Thymus (tissue), 11 donors: Measurements from ENCODE around the gene SARDH. TPM values are rescaled to one million over a fixed set of nuclear protein-coding genes. Genes with fewer than 3 reads are reported as not detected.
"Not testable (repeated sequence)": the region's sequence is repeated elsewhere in the genome, so short reads cannot be mapped to it uniquely, and the experiment has no call there.

ENCODE experiments used
- DNase-seq, 9 donors: peaks; one replicate each; pipeline ENCODE4 v3.0.0-alpha.2; 2013; ENCODE audit warnings: low spot score in 9 of 9, low read depth in 6 of 9, missing footprints in 1 of 9
- H3K27ac ChIP-seq, 2 donors: one replicate each; pipeline ENCODE4 v1.5.1; 2013; ENCODE audit warnings: control low read depth in 1 of 2, low read depth in 1 of 2, low read length in 1 of 2, mild to moderate bottlenecking in 1 of 2, moderate library complexity in 1 of 2
- H3K27me3 ChIP-seq, 2 donors: one replicate each; pipeline ENCODE4 v1.5.1; 2013; ENCODE audit warnings: low read length in 1 of 2; ENCODE audit not compliant: control insufficient read depth in 2 of 2, insufficient read depth in 1 of 2
- H3K36me3 ChIP-seq, 2 donors: one replicate each; pipeline ENCODE4 v1.5.1; 2013; ENCODE audit warnings: low read length in 1 of 2, mild to moderate bottlenecking in 1 of 2, moderate library complexity in 1 of 2; ENCODE audit not compliant: control insufficient read depth in 2 of 2, insufficient read depth in 2 of 2
- H3K4me1 ChIP-seq, 2 donors: one replicate each; pipeline ENCODE4 v1.5.1; 2013; ENCODE audit warnings: low read length in 2 of 2; ENCODE audit not compliant: control insufficient read depth in 2 of 2, insufficient read depth in 2 of 2
- H3K4me3 ChIP-seq, 2 donors: one replicate each; pipeline ENCODE4 v1.5.1; 2013; ENCODE audit warnings: low read length in 2 of 2, control low read depth in 1 of 2, mild to moderate bottlenecking in 1 of 2
- H3K9me3 ChIP-seq, 2 donors: one replicate each; pipeline ENCODE4 v1.5.1; 2013; ENCODE audit warnings: low read length in 1 of 2, mild to moderate bottlenecking in 1 of 2; ENCODE audit not compliant: control insufficient read depth in 2 of 2, insufficient read depth in 1 of 2
- WGBS: extraction: QIAGEN DNeasy Blood & Tissue Kit; methylation state at CpG from one replicate; pipeline ENCODE4 v1.1.7; 2013; 5-methylcytosine and 5-hydroxymethylcytosine counted together
- polyA plus RNA-seq: library from polyadenylated mRNA; stranded (reverse); fragments of 200-250 nt; gene quantifications from one replicate; pipeline ENCODE4 v1.2.3, GENCODE V29; 2013
- total RNA-seq: library from RNA; stranded (reverse); fragments of 120-200 nt; gene quantifications from one replicate; pipeline ENCODE4 v1.2.4, GENCODE V29; 2013
- donor health status: healthy.

The SARDH gene
- total and polyA plus RNA-seq, 2 donors: 5.4 to 13.1 TPM

DNA sequence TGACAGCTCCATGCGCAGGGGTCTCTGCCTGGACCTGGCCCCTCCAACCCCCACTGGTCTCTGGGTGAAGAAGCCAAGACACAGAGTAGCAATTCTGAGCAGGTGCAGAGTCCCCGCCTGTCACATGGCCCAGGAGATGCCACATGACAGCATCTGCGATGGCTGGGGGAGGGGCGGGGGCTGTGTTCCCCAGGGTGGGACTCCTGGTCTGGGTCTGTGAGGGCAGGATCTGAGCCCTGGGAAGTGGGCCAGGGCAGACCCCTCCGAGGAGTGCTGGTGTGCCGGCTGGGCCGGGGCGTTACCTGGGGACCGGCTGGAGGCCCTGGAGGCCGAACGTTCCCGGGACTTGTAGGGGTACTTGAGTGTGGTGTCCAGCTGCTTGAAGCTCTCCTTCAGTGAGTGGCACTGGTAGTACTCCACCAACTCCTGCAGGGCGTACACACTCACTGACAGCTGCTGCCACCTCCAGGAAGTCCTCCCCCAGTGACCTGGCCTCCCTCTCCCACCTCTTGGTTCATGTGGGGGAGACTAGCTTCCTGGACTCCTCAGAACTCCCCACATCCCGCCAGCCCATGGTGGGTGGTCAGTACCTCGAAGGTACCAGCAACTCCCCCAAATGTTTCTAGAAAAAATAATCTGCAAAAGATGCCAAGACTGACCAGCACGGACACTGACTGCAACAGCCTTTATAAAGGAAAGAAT lies 32.1 kb upstream of the SARDH start:
- no peak for DNase-seq
- 94% methylated on average over 16 of the region's 16 CpGs for WGBS

DNA sequence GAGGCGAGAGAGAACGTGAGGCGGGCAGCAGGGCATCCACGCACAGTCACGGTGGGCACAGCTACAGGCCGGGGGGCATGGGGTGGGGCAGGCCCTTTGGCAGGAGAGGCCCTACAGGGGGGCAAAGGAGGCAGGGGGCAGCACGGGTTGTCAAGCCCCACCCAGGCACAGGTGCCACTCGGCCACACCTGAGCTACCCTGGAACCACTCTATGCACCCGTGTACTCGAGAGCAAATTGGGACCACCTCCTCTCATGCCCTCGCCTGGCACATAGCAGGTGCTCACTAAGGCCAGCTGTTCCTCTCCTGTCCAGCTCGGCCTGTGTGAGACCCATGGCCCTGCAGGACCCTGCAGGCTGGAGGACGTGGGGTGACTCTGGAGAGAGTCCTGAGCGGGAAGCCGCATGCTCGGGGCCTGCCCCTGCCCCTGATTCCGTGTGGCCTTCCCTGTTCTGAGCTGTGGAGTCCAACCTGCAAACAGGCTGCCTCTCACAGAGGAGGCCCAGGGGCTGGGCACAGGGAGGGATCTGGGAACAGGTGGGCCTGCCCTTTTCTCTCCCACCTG lies 31.4 kb upstream of the SARDH start:
- Histone ChIP-seq H3K27ac (no peak overlapping the region), H3K9me3 (peaks cover 2 to 14% of the 10 kb centered on the region in 2 donors), H3K27me3 (no peaks in the 10 kb centered on the region), H3K4me3 (no peak overlapping the region), H3K4me1 (peaks cover 0 to 3% of the 10 kb centered on the region in 2 donors), H3K36me3 (peaks cover 6% of the 10 kb centered on the region in 2 donors)
- 95% methylated on average over 17 of the region's 17 CpGs for WGBS
- no peak for DNase-seq

More for the DNA sequence above, 32.1 kb upstream of the SARDH start:
- Histone ChIP-seq H3K27ac (no peak overlapping the region), H3K27me3 (no peaks in the 10 kb centered on the region), H3K36me3 (peaks cover 6 to 8% of the 10 kb centered on the region in 2 donors), H3K4me3 (no peak overlapping the region), H3K9me3 (peaks cover 2 to 14% of the 10 kb centered on the region in 2 donors), H3K4me1 (peaks cover 0 to 3% of the 10 kb centered on the region in 2 donors)

DNA sequence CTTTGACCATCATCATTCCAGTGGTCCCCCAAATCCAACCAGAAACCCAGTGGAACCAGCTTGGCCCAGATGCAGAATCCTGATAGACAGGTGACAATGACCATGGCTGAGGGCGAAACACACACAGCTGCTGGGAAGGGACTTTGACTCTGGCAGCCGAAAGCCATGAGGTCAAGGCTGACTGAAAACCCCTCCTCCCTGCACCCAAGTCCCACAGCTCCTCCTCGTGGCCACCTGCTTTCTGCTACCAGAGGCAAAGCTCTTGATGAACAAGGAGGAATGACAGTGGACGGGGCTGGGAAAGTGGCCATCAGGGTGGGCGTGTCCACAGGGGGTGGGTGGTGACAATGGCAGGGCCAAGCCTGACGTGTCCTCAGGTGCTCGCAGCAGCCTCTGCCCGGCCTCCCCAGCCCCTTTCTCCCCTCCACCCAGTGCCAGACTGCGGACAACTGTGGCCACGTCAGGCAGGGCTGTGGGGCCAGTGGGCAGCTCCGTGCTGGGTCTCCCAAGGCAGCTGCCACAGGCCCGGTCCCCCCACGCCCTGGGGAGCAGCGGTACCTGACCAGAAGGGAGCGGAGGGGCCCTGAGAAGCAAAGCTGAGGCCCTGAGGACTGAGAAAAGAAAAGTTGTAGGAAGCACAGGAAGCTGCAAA lies 30.8 kb upstream of the SARDH start:
- peak in 1 of 9 donors; percentile 20 for DNase-seq
- no peak overlapping the region for H3K4me3 ChIP-seq
- H3K27me3 ChIP-seq: no peaks in the 10 kb centered on the region
- H3K36me3 ChIP-seq: peaks cover 0 to 6% of the 10 kb centered on the region in 2 donors
- H3K9me3 ChIP-seq: peaks cover 0 to 8% of the 10 kb centered on the region in 2 donors
- 90% methylated on average over 15 of the region's 15 CpGs for WGBS
- H3K4me1 ChIP-seq: peaks cover 0 to 3% of the 10 kb centered on the region in 2 donors
- H3K27ac ChIP-seq: no peak overlapping the region

GRCh38 chr9:133768371-133768858 lies 30.3 kb upstream of the SARDH start:
- H3K27ac ChIP-seq: no peak overlapping the region
- H3K9me3 ChIP-seq: peaks cover 0 to 5% of the 10 kb centered on the region in 2 donors
- H3K36me3 ChIP-seq: peaks cover 2 to 6% of the 10 kb centered on the region in 2 donors
- no peak overlapping the region for H3K4me3 ChIP-seq
- no peaks in the 10 kb centered on the region for H3K27me3 ChIP-seq
- peaks cover 0 to 3% of the 10 kb centered on the region in 2 donors for H3K4me1 ChIP-seq
- DNase-seq: no peak
- 98% methylated on average over 17 of the region's 17 CpGs for WGBS

DNA sequence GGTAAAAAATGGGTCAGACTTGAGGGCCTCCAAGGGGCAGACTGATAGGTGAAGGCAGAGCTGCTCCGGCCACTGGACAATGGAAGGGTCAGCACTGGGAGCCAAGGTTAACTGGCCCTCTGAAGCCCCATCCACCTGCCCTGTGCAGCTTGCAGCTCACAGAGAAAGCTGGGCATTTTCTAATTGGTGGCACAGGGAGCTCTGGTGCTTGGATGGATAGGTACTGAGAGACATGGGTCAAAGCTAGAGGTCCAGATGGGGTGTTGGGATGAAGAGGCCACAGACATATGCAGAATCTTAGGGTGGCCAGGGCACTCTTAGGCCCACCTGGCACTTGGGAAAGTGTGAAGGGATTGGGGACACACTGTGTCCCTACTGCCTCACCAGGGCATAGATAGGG lies 29.5 kb upstream of the SARDH start:
- H3K4me3 ChIP-seq: no peak overlapping the region
- no peak for DNase-seq
- peaks cover 2 to 6% of the 10 kb centered on the region in 2 donors for H3K36me3 ChIP-seq
- 98% methylated on average over 1 of the region's 1 CpG for WGBS
- H3K9me3 ChIP-seq: peaks cover 1 to 5% of the 10 kb centered on the region in 2 donors
- H3K4me1 ChIP-seq: peaks cover 0 to 3% of the 10 kb centered on the region in 2 donors
- no peaks in the 10 kb centered on the region for H3K27me3 ChIP-seq
- no peak overlapping the region for H3K27ac ChIP-seq

GRCh38 chr9:133767008-133767407 lies 28.9 kb upstream of the SARDH start:
- Histone ChIP-seq H3K27ac (no peak overlapping the region), H3K4me1 (peaks cover 0 to 3% of the 10 kb centered on the region in 2 donors), H3K27me3 (no peaks in the 10 kb centered on the region), H3K36me3 (peaks cover 2 to 6% of the 10 kb centered on the region in 2 donors), H3K9me3 (peaks cover 1 to 5% of the 10 kb centered on the region in 2 donors), H3K4me3 (no peak overlapping the region)
- no peak for DNase-seq
- WGBS: 87% methylated on average over 1 of the region's 1 CpG

GRCh38 chr9:133766234-133766633 lies 28.1 kb upstream of the SARDH start:
- not testable (repeated sequence) for H3K27me3 ChIP-seq, H3K9me3 ChIP-seq, H3K36me3 ChIP-seq, H3K4me1 ChIP-seq, H3K4me3 ChIP-seq, DNase-seq, H3K27ac ChIP-seq
- 76% methylated on average over 3 of the region's 3 CpGs for WGBS

GRCh38 chr9:133763272-133764183 lies 25.4 kb upstream of the SARDH start:
- H3K36me3 ChIP-seq: peaks cover 2 to 6% of the 10 kb centered on the region in 2 donors
- DNase-seq: no peak
- no peaks in the 10 kb centered on the region for H3K4me1 ChIP-seq
- H3K4me3 ChIP-seq: no peak overlapping the region
- WGBS: 95% methylated on average over 26 of the region's 26 CpGs
- peaks cover 1 to 5% of the 10 kb centered on the region in 2 donors for H3K9me3 ChIP-seq
- no peak overlapping the region for H3K27ac ChIP-seq
- no peaks in the 10 kb centered on the region for H3K27me3 ChIP-seq
